GM12878 (cell line): Measurements from ENCODE around the gene SMKR1.
"Not testable (repeated sequence)": the region's sequence is repeated elsewhere in the genome, so short reads cannot be mapped to it uniquely, and the experiment has no call there.

ENCODE experiments used
- CTCF ChIP-seq, 3 experiments: IDR thresholded peaks in 2 of 3; conservative IDR thresholded peaks in 1 of 3; 2 replicates each; pipeline ENCODE4 v1.5.1; 2011; ENCODE audit warnings: low read depth in 3 of 3, low read length in 3 of 3, mild to moderate bottlenecking in 3 of 3, control low read depth in 2 of 3, moderate library complexity in 2 of 3, inconsistent platforms in 1 of 3, mixed read lengths in 1 of 3; ENCODE audit not compliant: control insufficient read depth in 2 of 3, insufficient read depth in 1 of 3; ENCODE audit errors: extremely low read depth in 1 of 3
- EZH2 ChIP-seq: IDR thresholded peaks from 2 replicates; pipeline ENCODE4 v1.6.1; 2012; ENCODE audit warnings: low read depth, mild to moderate bottlenecking, control low read depth, inconsistent platforms, low read length, borderline replicate concordance; ENCODE audit not compliant: control insufficient read depth
- FOXK2 ChIP-seq: fragments of 450-650 bp; IDR thresholded peaks from 2 replicates; pipeline ENCODE4 v1.6.1; 2017; ENCODE audit warnings: mild to moderate bottlenecking, moderate library complexity
- IRF3 ChIP-seq: fragments of 450-650 bp; IDR thresholded peaks from 2 replicates; pipeline ENCODE4 v1.6.1; 2014; ENCODE audit warnings: mild to moderate bottlenecking
- MAX ChIP-seq: IDR thresholded peaks from 2 replicates; pipeline ENCODE4 v1.6.1; 2012; ENCODE audit warnings: low read depth, low read length, improper control_type of control experiment
- PML ChIP-seq: IDR thresholded peaks from 2 replicates; pipeline ENCODE4 v1.6.1; 2012; ENCODE audit warnings: low read length, inconsistent platforms
- RELA ChIP-seq: fragments of 450-650 bp; IDR thresholded peaks from 2 replicates; pipeline ENCODE4 v1.8.0; 2014; ENCODE audit warnings: borderline replicate concordance; ENCODE audit not compliant: partially characterized antibody
- SP1 ChIP-seq: IDR thresholded peaks from one replicate; pipeline ENCODE4 v1.6.1; 2011; ENCODE audit warnings: low read depth, low read length
- ZNF24 ChIP-seq: fragments of 450-650 bp; IDR thresholded peaks from 2 replicates; pipeline ENCODE4 v1.6.1; 2017; ENCODE audit warnings: antibody characterized with exemption, mild to moderate bottlenecking

- TF ChIP-seq ZNF24; EZH2; CTCF (IDR thresholded peaks at IDR 0.05 in 2 of 3, conservative IDR thresholded peaks at IDR 0.05 in 1 of 3; ENCODE audit: control insufficient read depth in 2 of 3, extremely low read depth in 1 of 3, insufficient read depth in 1 of 3, low read depth in 3 of 3, low read length in 3 of 3); FOXK2; MAX; IRF3; PML; RELA; SP1: not testable (repeated sequence)
Observed at GRCh38 chr7:129534558-129535274, 32.4 kb downstream of the SMKR1 start.
